ENCODE results near the gene FAM217B. TPM values are rescaled to one million over a fixed set of nuclear protein-coding genes. Genes with fewer than 3 reads are reported as not detected.

Gene FAM217B
- total and polyA plus RNA-seq, 7 donors: 1.8 to 19.7 (median 8.3) TPM

- no peak for DNase-seq
- H3K27ac ChIP-seq: no peak overlapping the region
- peaks cover 0 to 13% (median 7%) of the 10 kb centered on the region in 4 donors for H3K4me1 ChIP-seq
- no peaks in the 10 kb centered on the region for H3K9me3 ChIP-seq
- TF ChIP-seq POLR2A (IDR thresholded peaks at IDR 0.05) (no peak), CTCF (IDR thresholded peaks at IDR 0.05) (no peak), EP300 (IDR thresholded peaks at IDR 0.05) (no peak), POLR2AphosphoS5 (IDR thresholded peaks at IDR 0.05) (no peak)
- 23 to 74% methylated on average over 12 of the region's 12 CpGs for WGBS, 2 donors
- intact Hi-C loops (cut with DNase I): no loop called here
- no peaks in the 10 kb centered on the region for H3K27me3 ChIP-seq
- H3K4me3 ChIP-seq: no peak overlapping the region
- no peaks in the 10 kb centered on the region for H3K36me3 ChIP-seq
Observed at GRCh38 chr20:59972037-59972801, 32.0 kb downstream of the FAM217B start.

- DNase-seq: no peak
- no peak overlapping the region for H3K4me3 ChIP-seq
- no peak overlapping the region for H3K27ac ChIP-seq
- peaks cover 0 to 13% (median 7%) of the 10 kb centered on the region in 4 donors for H3K4me1 ChIP-seq
- H3K9me3 ChIP-seq: no peaks in the 10 kb centered on the region
- WGBS, 2 donors: 67 to 80% methylated on average over 6 of the region's 6 CpGs
- intact Hi-C loops (cut with DNase I): no loop called here
- no peaks in the 10 kb centered on the region for H3K27me3 ChIP-seq
- no peaks in the 10 kb centered on the region for H3K36me3 ChIP-seq
- TF ChIP-seq POLR2AphosphoS5 (IDR thresholded peaks at IDR 0.05) (no peak), POLR2A (IDR thresholded peaks at IDR 0.05) (no peak), CTCF (IDR thresholded peaks at IDR 0.05) (no peak)
Observed at GRCh38 chr20:59976156-59976782, 36.1 kb downstream of the FAM217B start.

GRCh38 chr20:59977086-59977485, 36.9 kb downstream of the FAM217B start:
- Histone ChIP-seq H3K27me3 (no peaks in the 10 kb centered on the region), H3K27ac (no peak overlapping the region), H3K4me3 (no peak overlapping the region), H3K4me1 (peaks cover 0 to 13% (median 7%) of the 10 kb centered on the region in 4 donors), H3K36me3 (no peaks in the 10 kb centered on the region), H3K9me3 (no peaks in the 10 kb centered on the region)
- TF ChIP-seq EP300 (IDR thresholded peaks at IDR 0.05): no peak
- TF ChIP-seq POLR2AphosphoS5 (IDR thresholded peaks at IDR 0.05): no peak
- no peak for TF ChIP-seq POLR2A (IDR thresholded peaks at IDR 0.05)
- no peak for TF ChIP-seq CTCF (IDR thresholded peaks at IDR 0.05)
- intact Hi-C loops (cut with DNase I): no loop called here
- DNase-seq: no peak
- WGBS, 2 donors: 90 to 92% methylated on average over 9 of the region's 9 CpGs

- intact Hi-C loops (cut with DNase I): no loop called here
- DNase-seq: no peak
- H3K36me3 ChIP-seq: no peaks in the 10 kb centered on the region
- no peak overlapping the region for H3K27ac ChIP-seq
- H3K4me3 ChIP-seq: no peak overlapping the region
- 94 to 95% methylated on average over 9 of the region's 9 CpGs for WGBS, 2 donors
- H3K4me1 ChIP-seq: no peaks in the 10 kb centered on the region
- no peaks in the 10 kb centered on the region for H3K9me3 ChIP-seq
- TF ChIP-seq POLR2AphosphoS5 (IDR thresholded peaks at IDR 0.05): no peak
- TF ChIP-seq EP300 (IDR thresholded peaks at IDR 0.05): no peak
- TF ChIP-seq CTCF (IDR thresholded peaks at IDR 0.05): no peak
- no peak for TF ChIP-seq POLR2A (IDR thresholded peaks at IDR 0.05)
- H3K27me3 ChIP-seq: no peaks in the 10 kb centered on the region
Observed at GRCh38 chr20:59983076-59983475, 42.9 kb downstream of the FAM217B start.

All from sigmoid colon (tissue), 7 donors.